H1 (cell line): ENCODE data around the gene ADCK1. TPM values are rescaled to one million over a fixed set of nuclear protein-coding genes. Genes with fewer than 3 reads are reported as not detected.

ENCODE experiments used
- CTCF ChIA-PET: fragments of 300-600 bp; sonication (Branson Sonifier 250); formaldehyde crosslinking; loops from one replicate; lab custom pipeline; 2021; ENCODE audit not compliant: partially characterized antibody; lab: Charles Lee
- POLR2A ChIA-PET: fragments of 300-600 bp; sonication (Branson Sonifier 250); formaldehyde crosslinking; loops from one replicate; lab custom pipeline; 2021; ENCODE audit warnings: inconsistent platforms; ENCODE audit not compliant: partially characterized antibody; lab: Charles Lee
- DNase-seq, 2 experiments: peaks; one replicate each; pipeline versions ENCODE4 v3.0.0 to v3.0.0-alpha.2; 2010 to 2022; ENCODE audit warnings: low spot score in 2 of 2, low read depth in 1 of 2, mixed read lengths in 1 of 2
- FAIRE-seq: peaks from 2 replicates; lab custom pipeline; 2011; peaks lifted over from hg19 to GRCh38; lab: Jason Lieb, UNC
- H2AFZ ChIP-seq: 2 replicates; pipeline ENCODE4 v1.8.1; 2012; ENCODE audit warnings: low read length, inconsistent platforms
- H2AK5ac ChIP-seq: 2 replicates; pipeline ENCODE4 v1.6.1; 2013; ENCODE audit warnings: low read depth, low read length
- H2BK120ac ChIP-seq: replicated peaks from 2 replicates; pipeline ENCODE3; 2013; ENCODE audit warnings: low read depth, low read length, inconsistent platforms
- H2BK12ac ChIP-seq: 2 replicates; pipeline ENCODE4 v1.6.1; 2013; ENCODE audit warnings: low read depth, low read length
- H2BK15ac ChIP-seq: 2 replicates; pipeline ENCODE4 v1.6.1; 2013; ENCODE audit warnings: low read length
- H2BK20ac ChIP-seq: 2 replicates; pipeline ENCODE4 v1.6.1; 2013; ENCODE audit warnings: low read length
- H2BK5ac ChIP-seq: 2 replicates; pipeline ENCODE4 v1.6.1; 2013; ENCODE audit warnings: low read depth, low read length
- H3K14ac ChIP-seq: 2 replicates; pipeline ENCODE4 v1.6.1; 2013; ENCODE audit warnings: inconsistent platforms; ENCODE audit not compliant: insufficient read length
- H3K18ac ChIP-seq: 2 replicates; pipeline ENCODE4 v1.6.1; 2013; ENCODE audit warnings: low read length; ENCODE audit errors: extremely low read depth
- H3K23ac ChIP-seq: 2 replicates; pipeline ENCODE4 v1.6.1; 2013; ENCODE audit warnings: inconsistent platforms; ENCODE audit not compliant: insufficient read length
- H3K23me2 ChIP-seq: 2 replicates; pipeline ENCODE4 v1.6.1; 2013; ENCODE audit warnings: low read depth, low read length
- H3K27ac ChIP-seq: 2 replicates; pipeline ENCODE4 v1.6.1; 2011; ENCODE audit warnings: low read depth, low read length, inconsistent platforms
- H3K27me3 ChIP-seq, 4 experiments: replicated peaks in 1 of 4; 1 replicate in 1 of 4; 2 replicates in 3 of 4; pipeline versions ENCODE4 v1.6.1 to v1.8.1; 2011 to 2013; ENCODE audit warnings: low read length in 3 of 4, mild to moderate bottlenecking in 3 of 4, inconsistent platforms in 2 of 4, mixed read lengths in 2 of 4, moderate library complexity in 1 of 4; ENCODE audit not compliant: control insufficient read depth in 3 of 4, insufficient read depth in 3 of 4; ENCODE audit errors: extremely low read depth in 1 of 4
- H3K36me3 ChIP-seq, 4 experiments: 2 replicates each; pipeline versions ENCODE4 v1.6.1 to v1.8.1; 2011 to 2013; ENCODE audit warnings: mild to moderate bottlenecking in 4 of 4, low read length in 3 of 4, moderate library complexity in 2 of 4, control low read depth in 1 of 4, inconsistent platforms in 1 of 4; ENCODE audit not compliant: insufficient read depth in 4 of 4, control insufficient read depth in 2 of 4
- H3K4ac ChIP-seq: replicated peaks from 2 replicates; pipeline ENCODE3; 2013; ENCODE audit warnings: low read length, low read depth, mixed read lengths, inconsistent platforms; ENCODE audit not compliant: insufficient read length
- H3K4me1 ChIP-seq, 4 experiments: replicated peaks in 1 of 4; 1 replicate in 1 of 4; 2 replicates in 3 of 4; pipeline versions ENCODE4 v1.6.1 to v1.8.1; 2011 to 2013; ENCODE audit warnings: low read length in 3 of 4, inconsistent platforms in 2 of 4, mixed read lengths in 1 of 4; ENCODE audit not compliant: insufficient read depth in 4 of 4, control insufficient read depth in 3 of 4
- H3K4me2 ChIP-seq, 2 experiments: 2 replicates each; pipeline versions ENCODE4 v1.6.1 to v1.8.1; 2011 to 2013; ENCODE audit warnings: low read depth in 2 of 2, low read length in 2 of 2, control low read depth in 1 of 2, inconsistent platforms in 1 of 2, mild to moderate bottlenecking in 1 of 2; ENCODE audit not compliant: insufficient read depth in 1 of 2
- H3K4me3 ChIP-seq, 4 experiments: fragments of 200-600, 300-600 bp in 1 of 4; sonication (generic), shearing (Covaris generic), sonication (Bioruptor Twin) in 1 of 4; 2 replicates each; pipeline versions ENCODE4 v1.5.1 to v1.8.1; 2011 to 2016; ENCODE audit warnings: low read length in 4 of 4, low read depth in 3 of 4, control low read depth in 2 of 4, inconsistent platforms in 2 of 4, mild to moderate bottlenecking in 2 of 4, mixed read lengths in 1 of 4, moderate library complexity in 1 of 4; ENCODE audit not compliant: insufficient read depth in 2 of 4; ENCODE audit errors: extremely low read depth in 1 of 4
- H3K56ac ChIP-seq: replicated peaks from 2 replicates; pipeline ENCODE3; 2013; ENCODE audit warnings: low read depth, mild to moderate bottlenecking, mixed read lengths, low read length, inconsistent platforms; ENCODE audit not compliant: insufficient read length
- H3K79me1 ChIP-seq: 2 replicates; pipeline ENCODE4 v1.6.1; 2013; ENCODE audit warnings: low read depth, low read length, control low read depth
- H3K79me2 ChIP-seq, 2 experiments: 2 replicates each; pipeline versions ENCODE4 v1.6.1 to v1.8.1; 2012 to 2013; ENCODE audit warnings: low read length in 2 of 2, mild to moderate bottlenecking in 2 of 2, inconsistent platforms in 1 of 2; ENCODE audit not compliant: insufficient read depth in 2 of 2, control insufficient read depth in 1 of 2
- H3K9ac ChIP-seq, 4 experiments: replicated peaks in 1 of 4; 1 replicate in 1 of 4; 2 replicates in 3 of 4; pipeline versions ENCODE4 v1.6.1 to v1.8.1; 2011 to 2013; ENCODE audit warnings: low read depth in 3 of 4, low read length in 3 of 4, control low read depth in 2 of 4, mild to moderate bottlenecking in 2 of 4, moderate library complexity in 2 of 4, inconsistent platforms in 1 of 4; ENCODE audit errors: extremely low read depth in 1 of 4
- H3K9me3 ChIP-seq, 2 experiments: 2 replicates each; pipeline versions ENCODE4 v1.6.1 to v1.8.1; 2012 to 2013; ENCODE audit warnings: mild to moderate bottlenecking in 2 of 2, moderate library complexity in 2 of 2, control low read depth in 1 of 2, inconsistent platforms in 1 of 2, low read depth in 1 of 2, low read length in 1 of 2, mixed read lengths in 1 of 2; ENCODE audit not compliant: insufficient read depth in 2 of 2
- H4K20me1 ChIP-seq, 2 experiments: replicated peaks in 1 of 2; 2 replicates each; pipeline versions ENCODE3 to v1.8.1; 2011 to 2013; ENCODE audit warnings: inconsistent platforms in 2 of 2, low read length in 2 of 2, mild to moderate bottlenecking in 1 of 2; ENCODE audit not compliant: insufficient read depth in 2 of 2, control insufficient read depth in 1 of 2
- H4K5ac ChIP-seq: 2 replicates; pipeline ENCODE4 v1.6.1; 2013; ENCODE audit warnings: low read length, low read depth, mixed read lengths, inconsistent platforms; ENCODE audit not compliant: insufficient read length
- H4K8ac ChIP-seq: 2 replicates; pipeline ENCODE4 v1.8.0; 2013; ENCODE audit warnings: mild to moderate bottlenecking, moderate library complexity, low read length, inconsistent platforms; ENCODE audit not compliant: insufficient read depth; ENCODE audit errors: extremely low read depth
- H4K91ac ChIP-seq: replicated peaks from 2 replicates; pipeline ENCODE3; 2013; ENCODE audit warnings: low read length, mixed read lengths, inconsistent platforms; ENCODE audit not compliant: insufficient read length
- E2F6 ChIP-seq: IDR thresholded peaks from 2 replicates; pipeline ENCODE4 v1.6.1; 2012; ENCODE audit warnings: inconsistent platforms
- GTF2F1 ChIP-seq: IDR thresholded peaks from 2 replicates; pipeline ENCODE4 v1.6.1; 2012; ENCODE audit warnings: low read depth, low read length, improper control_type of control experiment, borderline replicate concordance
- KDM5A ChIP-seq: fragments of 200-600 bp; IDR thresholded peaks from 2 replicates; pipeline ENCODE4 v1.7.1; 2012; ENCODE audit warnings: mild to moderate bottlenecking, low read length, inconsistent platforms, mixed read lengths
- NRF1 ChIP-seq: IDR thresholded peaks from 2 replicates; pipeline ENCODE4 v1.6.1; 2011; ENCODE audit warnings: mild to moderate bottlenecking, low read depth, low read length, improper control_type of control experiment
- PHF8 ChIP-seq: fragments of 200-600 bp; sonication (generic); conservative IDR thresholded peaks from 2 replicates; pipeline ENCODE4 v1.7.1; 2012; ENCODE audit warnings: low read depth, mild to moderate bottlenecking, inconsistent platforms, low read length, moderate library complexity
- POU5F1 ChIP-seq: IDR thresholded peaks from 2 replicates; pipeline ENCODE4 v1.6.1; 2011; ENCODE audit warnings: low read depth, mild to moderate bottlenecking, low read length, moderate library complexity
- RBBP5 ChIP-seq: IDR thresholded peaks from 2 replicates; pipeline ENCODE4 v1.7.1; 2012; ENCODE audit warnings: low read depth, mild to moderate bottlenecking, inconsistent platforms, low read length, moderate library complexity, borderline replicate concordance
- RXRA ChIP-seq: IDR thresholded peaks from 2 replicates; pipeline ENCODE4 v1.6.1; 2011; ENCODE audit warnings: low read depth, mild to moderate bottlenecking, low read length, moderate library complexity; ENCODE audit not compliant: insufficient read depth
- SIX5 ChIP-seq: IDR thresholded peaks from 2 replicates; pipeline ENCODE4 v1.6.1; 2011; ENCODE audit warnings: mild to moderate bottlenecking, low read depth, low read length
- SP2 ChIP-seq: IDR thresholded peaks from 2 replicates; pipeline ENCODE4 v1.6.1; 2012; ENCODE audit warnings: mild to moderate bottlenecking, low read length, inconsistent platforms
- TEAD4 ChIP-seq: IDR thresholded peaks from 2 replicates; pipeline ENCODE4 v1.6.1; 2012; ENCODE audit warnings: low read depth, low read length, inconsistent platforms, mixed read lengths
- WGBS, 2 experiments: shearing (Covaris generic) in 1 of 2; methylation state at CpG; one replicate each; pipeline versions ENCODE4 v1.1.6 to v1.1.7; 2013 to 2015; ENCODE audit warnings: low lambda C conversion rate in 2 of 2, mixed read lengths in 2 of 2, inconsistent platforms in 1 of 2, low coverage in 1 of 2, missing lambda C conversion rate in 1 of 2; ENCODE audit not compliant: insufficient replicate concordance in 2 of 2, insufficient coverage in 1 of 2, insufficient read length in 1 of 2; ENCODE audit errors: extremely low coverage in 1 of 2, missing lambda C conversion rate in 1 of 2; 5-methylcytosine and 5-hydroxymethylcytosine counted together
- polyA plus RNA-seq, 7 experiments: library from polyadenylated mRNA; depleted of rRNA in 3 of 7; stranded (reverse) in 5 of 7; unstranded in 2 of 7; fragments of >200 nt in 5 of 7; fragments of 200-250 nt in 2 of 7; gene quantifications; 1 replicate in 5 of 7; 2 replicates in 1 of 7; 4 replicates in 1 of 7; pipeline versions ENCODE4 v1.2.1 to v1.2.3, GENCODE V29; 2011 to 2013; ENCODE audit warnings: missing spikeins in 2 of 7, mixed read lengths in 2 of 7
- total RNA-seq: library from RNA; stranded (reverse); fragmentation: NEBNext Ultra II Directional; extraction: Animal tissue kit (Norgen Biotek cat#: 25700); gene quantifications from 2 replicates; pipeline ENCODE4 v1.2.1, GENCODE V29; 2021

The ADCK1 gene
- total and polyA plus RNA-seq, 2 of the 8 experiments (the other 6 are each of a cell fraction or from before 2014, with no cell fraction given): 11.0 to 16.8 TPM

- FAIRE-seq: no peak
- Histone ChIP-seq H4K5ac (no peak overlapping the region), H3K14ac (no peak overlapping the region), H3K56ac (no peak overlapping the region), H2AFZ (no peak overlapping the region), H2AK5ac (no peak overlapping the region), H4K20me1 (no peaks in the 10 kb centered on the region), H3K79me1 (no peaks in the 10 kb centered on the region), H2BK20ac (no peak overlapping the region), H3K9me3 (no peaks in the 10 kb centered on the region), H4K91ac (no peak overlapping the region), H3K18ac (no peak overlapping the region), H3K4me2 (no peak overlapping the region), H2BK120ac (no peak overlapping the region), H3K4me3 (no peak overlapping the region), H2BK15ac (no peak overlapping the region), H3K23ac (no peak overlapping the region), H3K27ac (no peak overlapping the region), H3K27me3 (no peaks in the 10 kb centered on the region), H3K9ac (no peak overlapping the region), H3K79me2 (no peaks in the 10 kb centered on the region), H3K4me1 (no peaks in the 10 kb centered on the region), H3K36me3 (peaks cover 0 to 2% (median 0%) of the 10 kb centered on the region in 4 experiments; a peak in 2 of 8 replicates), H3K23me2 (peaks cover 2% of the 10 kb centered on the region; the same call in 1 of the 2 replicates), H2BK12ac (no peak overlapping the region), H4K8ac (no peak overlapping the region), H2BK5ac (no peak overlapping the region), H3K4ac (no peak overlapping the region)
- CTCF ChIA-PET: interaction anchor here (2.5 kb wide), 1 partner anchor 24 kb away, joined by 10 read pairs; no protein-coding TSS in a partner anchor
- no peak for DNase-seq
- POLR2A ChIA-PET: no interaction called here
- no peak for TF ChIP-seq SIX5
- no peak for TF ChIP-seq TEAD4
- no peak for TF ChIP-seq PHF8
- TF ChIP-seq RBBP5: no peak
- no peak for TF ChIP-seq GTF2F1
- no peak for TF ChIP-seq POU5F1
- no peak for TF ChIP-seq KDM5A
- TF ChIP-seq RXRA: no peak
- TF ChIP-seq NRF1: no peak
- TF ChIP-seq SP2: no peak
- no peak for TF ChIP-seq E2F6
- WGBS, 2 experiments: 87% methylated on average over 3 of the region's 3 CpGs; no CpG with 5 or more reads in 1 of the 2 experiments
Observed at GRCh38 chr14:77886010-77886409, 86.1 kb downstream of the ADCK1 start.
